ENCODE results near the gene RUSC2.

RUSC2 gene

DNA sequence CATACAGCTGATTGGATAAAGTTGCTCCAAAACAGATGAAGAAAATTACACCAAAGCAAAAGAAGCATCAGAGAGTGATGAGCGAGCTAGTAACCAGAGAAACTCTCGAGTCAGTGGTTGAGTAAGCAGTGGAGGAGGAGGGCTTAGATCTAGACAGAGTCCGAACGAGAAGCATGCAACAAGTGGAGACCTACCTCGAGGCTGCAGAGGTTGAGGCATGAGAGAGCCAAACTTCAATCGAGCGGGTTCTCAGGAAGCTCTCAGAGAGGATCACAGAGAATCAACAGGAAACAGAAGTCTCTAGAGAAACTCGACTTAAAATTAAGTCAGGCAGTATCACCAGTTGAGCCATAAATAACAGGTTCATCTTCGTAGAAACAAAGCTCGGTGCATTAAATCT lies 6.1 kb downstream of the RUSC2 start:
- DNase-seq (ENCODE audit: low read depth) = no peak

GRCh38 chr9:35498245-35498644 lies 8.3 kb downstream of the RUSC2 start:
- DNase-seq (ENCODE audit: low read depth) = peak; percentile 34

DNA sequence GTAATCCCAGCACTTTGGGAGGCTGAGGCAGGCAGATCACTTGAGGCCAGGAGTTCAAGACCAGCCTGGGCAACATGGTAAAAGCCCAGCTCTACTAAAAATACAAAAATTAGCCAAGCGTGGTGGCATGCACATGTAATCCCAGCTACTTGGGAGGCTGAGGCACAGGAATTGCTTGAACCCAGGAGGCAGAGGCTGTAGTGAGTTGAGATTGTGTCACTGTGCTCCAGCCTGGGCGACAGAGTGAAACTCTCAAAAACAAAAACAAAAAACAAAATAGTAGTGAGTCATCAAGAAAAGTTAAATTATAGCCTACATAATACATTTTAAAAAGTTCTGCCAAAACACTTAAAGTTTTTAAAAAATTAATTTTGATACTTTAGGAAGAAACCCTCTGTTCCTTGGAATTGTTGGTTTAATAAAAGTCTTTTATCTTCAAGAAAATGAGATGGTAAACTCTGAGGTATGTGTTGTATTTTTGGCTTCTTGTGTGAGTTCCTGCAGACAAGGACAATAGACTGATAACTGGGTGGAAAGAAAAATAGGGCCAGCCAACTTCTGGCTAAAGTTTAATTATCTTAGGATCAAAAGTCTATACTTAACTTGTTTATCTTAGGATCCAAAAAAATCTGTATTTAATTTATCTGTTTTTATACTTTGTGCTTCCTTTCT lies 9.3 kb downstream of the RUSC2 start:
- DNase-seq (ENCODE audit: low read depth) = no peak

GRCh38 chr9:35499701-35500030 lies 9.8 kb downstream of the RUSC2 start:
- DNase-seq (ENCODE audit: low read depth) = no peak

GRCh38 chr9:35500130-35500748 lies 10.3 kb downstream of the RUSC2 start:
- DNase-seq (ENCODE audit: low read depth) = no peak

DNA sequence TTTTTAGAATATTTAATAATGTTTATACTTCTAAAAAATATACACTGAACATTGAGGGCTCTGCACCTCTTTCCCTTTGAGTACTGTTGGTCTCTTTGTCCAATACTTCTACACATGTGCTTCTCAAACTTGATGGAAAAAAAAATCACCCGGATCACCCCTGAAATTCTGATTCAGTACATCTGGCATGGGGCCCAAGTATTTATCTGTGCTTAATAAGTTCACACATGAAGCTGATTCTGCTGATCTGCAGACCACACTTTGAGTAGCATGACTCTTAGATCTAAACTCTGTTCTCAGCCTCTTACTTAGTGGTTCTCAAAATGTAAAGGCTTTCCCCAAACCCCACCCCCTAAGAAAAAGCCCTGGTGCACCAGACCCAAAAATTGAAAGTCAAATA lies 12.0 kb downstream of the RUSC2 start:
- no peak for DNase-seq (ENCODE audit: low read depth)

- no peak for DNase-seq (ENCODE audit: low read depth)
These were observed 16.4 kb downstream of the RUSC2 start for GRCh38 chr9:35506359-35506758.

DNA sequence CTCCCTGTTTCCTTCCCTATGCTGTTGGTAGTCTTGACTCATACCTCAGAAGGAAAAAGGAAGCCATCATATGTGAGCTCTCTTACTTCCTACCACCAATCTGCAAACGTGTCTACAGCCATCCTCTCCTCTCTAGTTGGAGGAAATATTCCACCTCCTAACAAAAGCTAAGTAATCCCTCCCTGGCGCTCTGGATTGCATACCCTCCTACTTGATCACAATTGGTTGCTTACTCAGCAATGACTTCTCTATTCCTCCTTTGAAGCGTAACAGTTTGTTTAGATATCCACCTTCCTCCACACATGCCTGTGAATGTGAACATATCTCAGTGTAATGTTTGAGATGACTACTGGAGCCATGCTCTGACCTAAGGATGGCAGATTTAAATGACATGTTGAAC lies 18.2 kb downstream of the RUSC2 start:
- no peak for DNase-seq (ENCODE audit: low read depth)

GRCh38 chr9:35510383-35510753 lies 20.5 kb downstream of the RUSC2 start:
- no peak for DNase-seq (ENCODE audit: low read depth)

- peak; percentile 99 for DNase-seq (ENCODE audit: low read depth)
These were observed 21.0 kb downstream of the RUSC2 start for GRCh38 chr9:35510754-35511428.

DNA sequence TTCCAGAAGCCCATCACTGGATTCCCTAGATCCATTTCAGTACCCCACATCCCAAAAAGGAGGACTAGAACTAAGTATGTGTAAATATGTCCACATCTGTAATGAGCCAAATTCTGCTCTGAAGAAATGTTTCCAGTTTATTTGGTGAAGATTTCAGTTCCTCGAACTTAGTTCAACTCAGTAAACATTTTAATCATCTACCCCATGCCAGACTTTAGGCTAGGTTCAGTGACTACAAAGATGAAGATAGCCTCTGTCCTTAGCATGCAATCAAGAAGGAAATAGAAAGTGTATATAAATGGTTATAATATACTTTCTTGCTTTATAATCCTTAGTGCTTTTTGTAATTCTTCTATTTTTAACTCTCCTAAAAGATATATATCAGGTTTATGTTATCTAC lies 21.5 kb downstream of the RUSC2 start:
- DNase-seq (ENCODE audit: low read depth) = no peak

DNA sequence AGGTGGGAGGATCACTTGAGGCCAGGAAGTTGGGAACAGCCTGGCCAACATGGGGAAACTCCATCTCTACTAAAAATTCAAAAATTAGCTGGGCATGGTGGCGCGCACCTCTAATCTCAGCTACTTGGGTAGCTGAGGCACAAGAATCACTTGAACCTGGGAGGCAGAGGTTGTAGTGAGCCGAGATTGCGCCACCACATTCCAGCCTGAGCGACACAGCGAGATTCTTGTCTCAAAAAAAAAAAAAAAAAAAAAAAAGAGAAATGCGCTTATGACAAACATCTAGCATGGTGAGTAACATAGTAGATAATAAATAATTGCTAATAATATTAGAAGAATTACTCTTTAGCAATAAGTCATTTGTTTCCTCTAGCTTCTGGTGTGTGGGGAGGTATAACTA lies 25.9 kb downstream of the RUSC2 start:
- no peak for DNase-seq (ENCODE audit: low read depth)

DNA sequence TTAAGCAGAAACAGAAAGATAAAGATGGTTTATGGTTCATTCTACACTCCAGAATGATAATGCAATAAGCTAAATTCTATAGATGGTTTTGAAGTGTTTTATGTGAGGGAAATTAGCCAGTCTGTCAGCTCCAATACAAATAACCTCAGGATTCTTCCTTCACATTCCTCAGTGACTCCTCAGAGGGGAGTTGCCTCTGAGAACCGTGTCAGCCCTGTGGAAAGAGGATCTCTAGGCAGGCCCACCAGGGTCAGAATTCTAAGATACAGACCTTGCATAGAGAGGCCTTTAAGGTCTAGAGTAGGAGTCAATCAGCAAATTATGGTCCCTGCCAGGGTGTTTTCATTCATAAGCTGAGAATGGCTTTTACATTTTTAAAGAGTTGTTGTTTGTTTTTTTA lies 26.6 kb downstream of the RUSC2 start:
- peak; percentile 48 for DNase-seq (ENCODE audit: low read depth)

DNA sequence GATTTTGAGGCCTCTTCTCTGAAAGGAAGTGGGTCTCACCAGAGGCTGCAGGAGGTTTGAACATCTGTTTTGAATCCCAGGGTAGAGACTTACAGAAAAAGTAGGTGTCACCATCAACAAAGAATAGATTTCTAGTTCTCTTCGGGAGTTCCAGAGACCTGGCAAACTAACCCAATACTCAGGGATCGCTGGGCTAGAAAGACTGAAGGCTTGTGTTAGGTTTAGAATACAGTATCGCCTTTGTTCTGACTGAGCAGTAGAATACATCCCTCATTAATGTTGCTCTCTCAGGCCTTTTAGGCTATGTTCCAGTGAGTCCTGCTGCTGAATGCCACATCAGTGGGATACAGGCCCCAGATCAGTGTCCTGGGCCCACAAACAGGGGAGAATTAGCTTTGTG lies 27.2 kb downstream of the RUSC2 start:
- DNase-seq (ENCODE audit: low read depth) = peak; percentile 34

- no peak for DNase-seq (ENCODE audit: low read depth)
These were observed 27.8 kb downstream of the RUSC2 start for GRCh38 chr9:35517552-35518224.

DNA sequence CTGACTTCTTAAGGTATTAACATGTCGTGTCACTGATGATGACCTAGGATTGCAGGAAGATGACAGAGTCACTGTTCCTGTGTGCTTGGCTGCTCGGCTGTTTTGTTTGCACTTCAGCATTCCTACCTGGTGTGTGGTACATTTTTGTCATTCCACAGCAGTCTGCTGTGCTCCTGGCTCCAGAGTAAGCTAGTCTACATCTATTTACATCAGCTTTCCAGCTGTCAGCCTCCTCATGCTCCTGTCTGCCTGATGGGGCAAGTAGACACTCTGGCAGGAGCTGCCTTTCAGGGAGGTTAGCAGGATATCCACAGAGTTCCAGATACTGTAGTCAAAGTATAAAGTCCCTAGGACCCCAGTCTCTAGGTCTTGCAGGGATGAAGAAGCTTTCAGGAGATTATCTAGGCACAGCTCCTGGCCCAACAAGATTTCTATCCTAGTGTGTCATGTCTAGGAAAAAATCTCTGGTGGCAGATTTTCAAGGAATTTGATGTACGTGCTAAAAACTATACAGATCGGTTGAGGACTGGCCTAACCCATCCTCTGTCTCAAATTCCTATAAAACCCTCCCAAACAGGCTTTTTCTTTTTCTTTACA lies 28.4 kb downstream of the RUSC2 start:
- peak; percentile 74 for DNase-seq (ENCODE audit: low read depth)

DNA sequence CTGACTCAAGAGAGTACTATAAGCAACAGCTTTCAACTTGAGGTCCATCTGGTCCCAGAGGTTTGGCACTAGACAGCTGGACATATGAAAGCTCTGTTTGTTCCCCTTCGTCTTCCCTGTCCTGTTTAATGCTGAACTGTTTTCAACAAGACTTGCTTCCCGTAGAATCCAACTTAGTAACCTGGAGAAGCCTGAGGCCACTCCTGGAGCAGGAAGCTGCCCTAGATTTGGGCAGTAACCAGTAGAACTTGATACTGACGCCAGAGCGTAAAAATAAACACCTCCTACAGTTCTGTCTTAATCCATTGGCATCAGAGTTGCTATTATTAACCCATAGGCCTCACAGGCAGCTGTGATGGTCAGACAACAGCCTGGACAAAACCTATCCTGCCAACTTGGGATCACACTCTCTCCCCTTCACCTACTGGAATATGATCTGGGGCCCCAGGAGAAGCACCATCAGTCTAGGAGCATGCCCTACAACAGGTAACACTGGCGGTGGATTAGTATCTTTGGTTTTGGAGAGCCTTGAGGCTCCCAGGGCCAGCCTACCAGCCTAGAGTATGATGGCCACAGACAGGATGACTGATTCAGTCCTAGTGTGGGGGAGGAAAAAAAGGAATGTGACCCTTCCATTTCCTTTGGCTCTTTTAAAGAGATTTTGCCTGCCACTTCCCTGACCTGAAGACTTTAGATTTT lies 29.2 kb downstream of the RUSC2 start:
- peak; percentile 71 for DNase-seq (ENCODE audit: low read depth)

DNA sequence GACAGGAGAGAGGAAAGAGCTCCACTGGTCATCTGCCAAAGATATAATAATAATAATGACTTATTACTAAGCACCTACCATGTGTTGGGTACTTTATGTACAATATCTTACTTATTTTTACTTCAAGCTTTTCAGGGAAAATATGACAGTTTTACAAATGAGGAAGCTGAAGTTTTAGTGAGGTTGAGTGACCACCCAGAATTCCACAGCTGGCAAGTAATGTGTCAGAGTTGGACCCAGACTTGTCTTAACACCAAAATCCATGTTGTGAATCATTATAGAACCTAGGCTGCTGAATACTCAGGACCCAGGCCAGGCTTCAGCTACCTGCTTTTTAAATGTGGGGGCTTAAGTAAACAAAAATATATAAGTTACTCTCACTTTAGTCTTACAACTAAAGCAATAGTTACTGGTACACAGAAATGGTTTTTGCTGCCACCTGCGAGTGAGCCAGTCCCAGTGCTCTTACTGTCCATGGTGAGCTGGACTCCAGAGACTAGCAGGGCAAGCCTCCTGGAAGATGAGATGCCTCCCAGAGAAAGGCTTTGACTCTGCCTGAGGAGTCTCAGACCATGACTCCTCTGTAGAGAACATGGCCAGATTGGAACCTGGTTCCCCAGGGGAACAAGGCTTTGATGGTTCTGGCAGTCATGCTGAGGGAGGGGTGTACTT lies 29.9 kb downstream of the RUSC2 start:
- no peak for DNase-seq (ENCODE audit: low read depth)

GRCh38 chr9:35520364-35520710 lies 30.4 kb downstream of the RUSC2 start:
- no peak for DNase-seq (ENCODE audit: low read depth)

DNA sequence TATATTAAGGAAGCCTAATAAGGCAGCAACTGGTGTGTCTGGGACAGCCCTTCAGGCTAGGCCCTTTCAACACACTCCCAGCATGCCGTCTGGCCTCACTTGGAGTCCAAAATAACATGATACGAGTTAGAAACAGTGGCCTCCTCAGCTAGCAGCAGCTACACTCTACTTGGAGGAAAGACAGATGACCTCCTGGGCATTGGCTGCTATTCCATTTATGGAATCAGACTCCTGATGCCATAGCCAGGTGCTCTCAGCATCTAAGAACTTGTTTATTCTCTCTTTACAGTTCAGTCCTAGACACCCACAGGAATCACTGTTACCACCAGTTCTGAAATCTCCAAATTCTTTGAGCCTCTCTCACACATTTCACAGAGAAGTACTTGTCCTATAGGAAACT lies 31.8 kb downstream of the RUSC2 start:
- DNase-seq (ENCODE audit: low read depth) = peak; percentile 25

GRCh38 chr9:35522187-35522586 lies 32.3 kb downstream of the RUSC2 start:
- no peak for DNase-seq (ENCODE audit: low read depth)

DNA sequence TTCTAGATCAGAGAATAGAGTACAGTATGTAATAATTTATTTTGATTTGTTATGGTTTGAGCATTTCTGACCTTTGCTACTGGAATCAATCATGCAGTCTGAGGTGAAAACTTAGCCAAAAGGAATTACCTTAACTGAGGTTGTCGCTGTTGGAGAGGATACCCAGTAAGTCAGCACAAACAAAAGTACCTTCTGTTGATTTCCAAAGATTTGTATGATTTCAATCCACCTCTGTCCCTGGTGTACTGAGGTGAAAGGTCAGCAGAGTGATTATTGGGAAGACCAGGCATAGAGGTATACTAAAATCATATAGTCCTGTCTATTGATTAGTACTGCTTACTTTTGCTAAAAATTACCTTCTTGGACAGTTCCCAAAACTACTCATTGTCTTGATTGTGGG lies 32.8 kb downstream of the RUSC2 start:
- no peak for DNase-seq (ENCODE audit: low read depth)
